ENCODE results near the gene NUCKS1. TPM values are rescaled to one million over a fixed set of nuclear protein-coding genes. Genes with fewer than 3 reads are reported as not detected.

Gene NUCKS1
- total and polyA plus RNA-seq, 2 of the 8 experiments (the other 6 are each of a cell fraction or from before 2014, with no cell fraction given): 126 to 461 TPM

DNA sequence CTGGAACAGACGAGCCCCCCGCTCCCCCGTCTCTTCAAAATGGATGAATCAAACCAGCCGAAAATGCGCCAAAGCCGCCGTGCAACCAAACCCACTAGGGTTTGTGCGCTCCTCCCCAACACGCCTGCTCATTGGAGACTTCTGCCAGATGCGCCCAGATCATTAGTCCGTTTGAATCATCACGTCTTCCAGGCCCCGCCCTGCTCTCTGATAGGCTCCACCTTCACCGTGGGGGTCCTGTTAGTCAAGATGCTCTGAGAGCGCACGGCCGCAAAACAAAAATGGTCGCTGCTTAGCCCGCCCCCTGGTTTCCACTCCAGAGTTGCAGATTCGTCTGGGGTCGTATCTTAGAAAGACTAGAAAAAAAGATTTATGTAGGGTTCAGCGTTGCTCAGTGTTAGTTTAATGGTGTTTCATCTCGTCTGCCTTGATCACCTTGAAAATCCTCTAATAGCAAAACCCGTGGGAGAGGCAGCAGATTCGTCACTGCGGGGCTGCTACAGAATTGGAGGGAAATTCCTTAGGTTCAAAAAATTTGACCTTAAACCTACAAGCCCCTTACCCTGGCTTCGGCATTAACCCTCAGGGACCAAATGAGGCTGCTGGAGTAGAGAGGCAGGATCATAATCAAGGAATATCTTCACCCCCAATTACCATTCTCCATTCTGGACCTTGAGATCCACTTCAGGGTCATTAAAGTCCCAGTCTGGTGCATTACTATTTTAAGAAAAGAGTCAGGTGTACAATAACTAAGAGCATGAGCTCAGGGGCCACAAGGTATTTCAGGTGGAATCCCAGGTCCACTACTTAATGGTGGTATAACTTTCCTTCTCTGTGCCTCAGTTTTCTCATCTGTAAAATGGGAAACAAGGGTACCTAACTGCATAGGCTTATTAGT, at the start of gene NUCKS1 (continued):
- TF ChIP-seq BRCA1 (IDR thresholded peaks at IDR 0.05; ENCODE audit: low read depth, low read length) (no peak), POU5F1 (IDR thresholded peaks at IDR 0.05; ENCODE audit: low read depth, low read length) (no peak), RBBP5 (IDR thresholded peaks at IDR 0.05; ENCODE audit: borderline replicate concordance, low read depth, low read length) (no peak; the same call in 1 of the 2 replicates), PHF8 (conservative IDR thresholded peaks at IDR 0.05; ENCODE audit: low read depth, low read length) (0 out of 2 replicates have a peak, but pooled peaks have one; percentile 12), CHD2 (IDR thresholded peaks at IDR 0.05; ENCODE audit: low read length) (peak; percentile 83), BACH1 (IDR thresholded peaks at IDR 0.05; ENCODE audit: low read length) (no peak), CBX5 (IDR thresholded peaks at IDR 0.05; ENCODE audit: low read depth, low read length) (no peak), RXRA (IDR thresholded peaks at IDR 0.05; ENCODE audit: insufficient read depth, low read depth, low read length) (no peak), YY1 (IDR thresholded peaks at IDR 0.05; ENCODE audit: low read depth, low read length) (peak; percentile 94), KDM5A (IDR thresholded peaks at IDR 0.05; ENCODE audit: low read length) (no peak), SP1 (IDR thresholded peaks at IDR 0.05; ENCODE audit: low read depth, low read length) (peak; percentile 96), POLR2AphosphoS5 (IDR thresholded peaks at IDR 0.05; ENCODE audit: low read depth, low read length) (peak; percentile 23; the same call in 1 of the 2 replicates), EZH2 (IDR thresholded peaks at IDR 0.05; ENCODE audit: low read depth, low read length, severe bottlenecking) (no peak), FOSL1 (IDR thresholded peaks at IDR 0.05; ENCODE audit: insufficient read depth, low read depth, low read length) (no peak), SIX5 (IDR thresholded peaks at IDR 0.05; ENCODE audit: low read depth, low read length) (no peak), HDAC2 (IDR thresholded peaks at IDR 0.05; ENCODE audit: borderline replicate concordance in 1 of 2, low read depth in 2 of 2, low read length in 2 of 2) (peak in 1 of 2 experiments; percentile 98; a peak in 1 of 4 replicates), CREB1 (IDR thresholded peaks at IDR 0.05) (peak; percentile 84), CEBPB (IDR thresholded peaks at IDR 0.05; ENCODE audit: low read depth, low read length) (no peak), TBP (IDR thresholded peaks at IDR 0.05; ENCODE audit: low read depth, low read length) (peak; percentile 91), POLR2A (IDR thresholded peaks at IDR 0.05; ENCODE audit: control extremely low read depth in 1 of 2, low read depth in 2 of 2, low read length in 2 of 2) (peak in 1 of 2 experiments; percentile 80; a peak in 2 of 3 replicates), TCF12 (IDR thresholded peaks at IDR 0.05; ENCODE audit: low read depth, low read length) (0 out of 2 replicates have a peak, but pooled peaks have one; percentile 32)
- TF ChIP-seq, protein P1, sequence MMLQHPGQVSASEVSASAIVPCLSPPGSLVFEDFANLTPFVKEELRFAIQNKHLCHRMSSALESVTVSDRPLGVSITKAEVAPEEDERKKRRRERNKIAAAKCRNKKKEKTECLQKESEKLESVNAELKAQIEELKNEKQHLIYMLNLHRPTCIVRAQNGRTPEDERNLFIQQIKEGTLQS (IDR thresholded peaks at IDR 0.05; ENCODE audit: insufficient read depth, low read depth, low read length): no peak
- TF ChIP-seq, protein P2, sequence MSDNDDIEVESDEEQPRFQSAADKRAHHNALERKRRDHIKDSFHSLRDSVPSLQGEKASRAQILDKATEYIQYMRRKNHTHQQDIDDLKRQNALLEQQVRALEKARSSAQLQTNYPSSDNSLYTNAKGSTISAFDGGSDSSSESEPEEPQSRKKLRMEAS (IDR thresholded peaks at IDR 0.05): peak; percentile 49; the same call in 1 of the 2 replicates
- TF ChIP-seq, protein P3, sequence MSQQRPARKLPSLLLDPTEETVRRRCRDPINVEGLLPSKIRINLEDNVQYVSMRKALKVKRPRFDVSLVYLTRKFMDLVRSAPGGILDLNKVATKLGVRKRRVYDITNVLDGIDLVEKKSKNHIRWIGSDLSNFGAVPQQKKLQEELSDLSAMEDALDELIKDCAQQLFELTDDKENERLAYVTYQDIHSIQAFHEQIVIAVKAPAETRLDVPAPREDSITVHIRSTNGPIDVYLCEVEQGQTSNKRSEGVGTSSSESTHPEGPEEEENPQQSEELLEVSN (IDR thresholded peaks at IDR 0.05): peak; percentile 95

Measured in H1 (cell line).